ENCODE measurements around the gene DYRK2.

DYRK2 gene

DNA sequence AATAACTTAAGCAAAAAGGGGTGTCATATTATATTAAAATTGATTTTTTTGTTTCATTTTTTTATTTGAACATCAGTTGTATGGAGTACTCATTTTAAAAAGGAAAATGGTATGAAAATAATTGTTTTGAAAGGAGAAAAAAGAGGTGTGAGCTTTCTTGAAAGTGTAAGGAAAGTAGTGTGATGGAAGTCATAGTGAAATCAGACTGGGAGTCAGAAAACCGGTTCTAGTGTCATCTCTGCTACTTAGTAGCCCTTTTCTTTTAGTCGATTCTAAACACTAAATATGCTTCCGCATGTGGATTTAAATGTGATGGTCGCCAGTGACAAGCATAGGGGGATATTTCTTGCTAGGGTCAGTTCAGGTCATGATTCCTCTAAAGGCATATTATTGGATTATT is 1.8 kb upstream of the DYRK2 start:
- DNase-seq: no peak

DNA sequence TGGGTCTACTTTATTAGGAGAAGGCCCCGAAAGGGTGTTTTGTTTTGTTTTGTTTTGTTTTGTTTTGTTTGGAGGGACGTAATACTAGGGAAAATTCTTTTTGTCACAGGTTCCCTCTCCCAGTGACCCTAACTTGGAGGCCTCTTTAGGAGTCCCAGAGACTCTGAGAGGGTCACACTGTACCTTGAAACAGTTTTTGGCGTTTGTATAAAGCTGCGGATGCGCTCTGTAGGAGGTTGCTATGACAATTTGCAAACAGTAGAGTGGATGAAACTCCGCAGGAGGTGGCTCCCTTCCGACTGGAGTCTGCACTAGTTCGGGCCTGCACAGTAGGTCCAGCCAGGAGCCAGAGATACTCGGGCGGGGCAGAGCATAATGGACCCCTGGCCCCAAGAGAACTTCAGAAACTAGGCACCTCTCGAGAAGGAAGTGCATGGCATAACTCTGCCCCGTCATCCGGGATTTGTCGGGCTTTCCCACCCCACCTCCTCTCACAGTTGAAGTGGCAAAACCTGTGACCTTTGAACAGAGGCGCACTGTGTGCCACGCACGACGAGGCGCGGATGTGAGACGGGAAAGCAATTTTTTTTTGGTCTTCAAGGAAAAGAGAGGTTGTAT is 1.3 kb upstream of the DYRK2 start:
- peak in 1 of 4 experiments; percentile 40 for DNase-seq

DNA sequence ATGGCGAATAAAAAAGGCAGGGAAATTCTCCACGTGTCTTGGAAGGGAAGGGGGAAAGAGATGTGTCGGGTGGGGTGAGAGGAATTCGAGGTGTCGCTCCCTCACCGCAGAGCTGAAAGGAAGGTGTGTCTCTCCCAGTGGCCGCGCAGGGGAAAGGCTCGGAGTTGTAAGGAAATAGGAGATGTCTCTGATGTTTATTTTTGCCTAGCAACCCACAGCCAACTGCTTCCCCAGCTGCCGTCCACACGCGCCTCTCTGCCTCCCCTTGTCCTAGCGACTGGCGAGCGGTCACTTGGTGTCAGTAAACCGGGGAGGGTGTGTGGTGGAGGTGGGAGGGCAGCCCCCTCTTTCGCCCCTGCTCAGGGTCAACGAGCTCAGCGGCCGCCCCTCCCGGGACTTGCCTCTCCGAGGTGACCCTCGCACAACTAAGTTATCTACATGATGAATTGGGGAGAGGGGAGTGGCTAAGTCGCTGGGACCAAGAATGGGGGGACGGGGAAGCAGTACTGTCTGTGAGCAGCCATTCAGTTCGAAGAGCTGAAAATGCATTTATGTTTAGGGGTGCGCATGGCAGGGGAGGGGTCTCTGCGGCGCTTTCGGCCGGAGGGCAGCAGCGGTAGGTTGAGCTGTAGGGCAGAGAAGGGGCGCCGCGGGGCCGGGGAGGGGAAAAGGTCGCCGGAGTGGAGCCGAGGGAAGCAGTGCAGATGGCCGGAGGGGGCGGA is 585 bp upstream of the DYRK2 start:
- DNase-seq: peak; percentile 76 to 90 (median 89)

DNA sequence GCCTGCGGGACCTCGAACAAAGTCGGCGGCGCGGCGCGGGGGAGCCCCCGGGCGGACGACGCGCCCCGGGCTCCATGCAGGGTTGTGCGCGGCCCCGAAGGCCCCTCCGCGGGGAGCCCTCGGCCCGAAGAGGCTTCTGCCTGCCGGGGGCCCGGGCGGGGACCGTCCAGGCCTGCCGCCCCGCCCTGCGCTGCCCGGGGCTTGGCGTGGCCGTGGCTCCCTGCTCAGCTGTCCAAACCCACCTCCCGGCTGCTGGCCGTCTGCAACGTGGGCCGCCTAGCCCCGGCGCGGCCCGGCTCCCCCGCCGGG is 670 bp downstream of the DYRK2 start:
- no peak for DNase-seq

DNA sequence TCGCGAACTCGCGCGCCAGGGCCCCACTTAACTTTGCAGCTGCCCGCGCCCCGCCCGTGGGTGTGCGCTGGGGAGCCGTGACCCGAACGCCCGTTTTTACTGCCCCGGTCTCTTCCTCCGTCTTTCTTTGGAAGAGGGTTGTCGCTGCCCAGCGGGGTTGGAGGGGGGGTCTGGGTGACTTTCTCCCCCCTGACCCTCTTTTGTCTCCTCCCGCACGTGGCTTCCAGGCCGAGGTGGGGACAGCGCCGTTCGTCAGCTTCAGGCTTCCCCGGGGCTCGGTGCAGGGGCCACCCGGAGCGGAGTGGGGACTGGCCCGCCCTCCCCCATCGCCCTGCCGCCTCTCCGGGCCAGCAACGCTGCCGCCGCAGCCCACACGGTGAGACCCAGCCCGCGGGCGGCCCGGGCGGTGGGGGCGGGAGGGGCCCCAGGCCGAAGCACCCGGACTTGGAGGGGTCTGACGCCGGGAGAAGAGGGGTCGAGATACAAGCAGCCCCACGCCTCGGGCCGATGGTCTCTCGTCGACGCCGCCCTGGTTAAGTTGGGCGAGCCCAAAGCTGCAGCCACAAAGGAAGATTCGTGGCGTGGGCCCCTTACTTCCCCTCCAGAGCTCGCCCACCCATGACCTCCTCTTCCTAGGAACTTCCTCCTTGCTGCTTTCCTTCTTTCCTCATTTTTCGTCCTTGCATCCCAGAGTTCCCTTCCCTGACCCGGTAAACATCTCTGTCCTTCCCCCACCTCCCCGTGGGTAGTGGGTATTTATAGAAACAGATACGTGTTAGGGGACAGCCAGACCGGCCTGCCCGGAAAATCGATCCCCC is 1.2 kb downstream of the DYRK2 start:
- peak; percentile 66 to 88 (median 85) for DNase-seq

DNA sequence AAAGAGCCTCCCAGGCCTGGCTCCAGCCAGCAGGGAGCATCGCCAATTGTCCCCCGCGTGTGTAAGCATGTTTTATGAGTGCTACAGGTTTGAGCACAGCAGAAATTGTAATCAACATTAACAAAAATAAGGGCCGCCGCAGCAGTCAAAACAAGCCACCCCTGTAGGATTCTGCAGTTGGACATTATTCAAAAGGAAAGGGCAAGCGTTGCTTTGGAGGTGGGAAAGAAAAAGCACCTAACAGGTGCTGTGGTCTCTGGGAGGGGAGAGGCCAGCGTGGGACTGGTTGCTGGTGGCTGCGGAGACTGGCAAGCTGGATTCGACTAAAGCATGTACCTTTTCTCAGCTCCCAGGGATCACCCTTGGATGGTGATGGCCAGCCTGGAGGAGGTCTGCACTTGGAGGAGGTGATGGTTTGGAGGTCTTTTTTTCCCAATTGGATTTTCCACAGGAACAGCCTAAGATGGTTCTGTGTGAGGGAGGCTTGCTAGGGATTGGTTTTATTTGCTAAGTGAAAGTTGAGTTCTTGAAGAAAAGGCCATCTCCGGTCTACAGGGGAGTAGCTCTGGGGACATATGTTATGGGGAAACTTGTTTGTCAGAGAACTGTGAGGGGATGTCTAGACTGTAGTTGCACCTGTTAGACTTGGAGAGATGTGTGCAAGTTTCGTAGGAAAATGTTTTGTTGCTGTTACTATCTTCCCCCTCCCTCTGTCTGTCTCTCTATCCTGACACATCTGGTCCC is 2.0 kb downstream of the DYRK2 start:
- DNase-seq: no peak

DNA sequence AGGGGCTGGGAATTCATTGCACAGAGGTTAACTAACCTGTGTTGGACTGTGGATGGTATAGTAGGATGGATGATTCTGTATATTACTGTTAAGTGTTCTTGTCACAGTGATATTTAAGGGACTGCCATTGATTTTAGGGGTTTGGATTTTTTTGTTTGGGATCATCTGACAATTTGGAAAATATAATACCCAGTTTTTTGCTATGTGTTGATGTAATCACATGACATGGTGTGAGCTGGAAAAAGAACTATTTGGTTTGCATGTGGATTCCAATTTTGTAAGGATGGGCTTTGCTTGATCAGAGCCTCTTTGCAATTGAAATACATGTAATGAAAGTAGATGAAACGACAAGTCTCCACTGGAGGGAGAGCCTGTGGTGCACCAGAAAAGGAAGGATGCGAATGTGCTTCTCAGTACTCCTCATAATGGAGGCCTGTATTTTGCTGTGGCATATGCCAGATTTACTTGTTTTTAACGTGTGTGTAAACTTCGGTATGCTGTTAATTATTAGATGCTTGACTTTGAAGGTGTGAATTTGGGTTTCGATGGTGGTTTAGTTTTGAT is 2.7 kb downstream of the DYRK2 start:
- peak; percentile 42 to 57 (median 43) for DNase-seq

DNA sequence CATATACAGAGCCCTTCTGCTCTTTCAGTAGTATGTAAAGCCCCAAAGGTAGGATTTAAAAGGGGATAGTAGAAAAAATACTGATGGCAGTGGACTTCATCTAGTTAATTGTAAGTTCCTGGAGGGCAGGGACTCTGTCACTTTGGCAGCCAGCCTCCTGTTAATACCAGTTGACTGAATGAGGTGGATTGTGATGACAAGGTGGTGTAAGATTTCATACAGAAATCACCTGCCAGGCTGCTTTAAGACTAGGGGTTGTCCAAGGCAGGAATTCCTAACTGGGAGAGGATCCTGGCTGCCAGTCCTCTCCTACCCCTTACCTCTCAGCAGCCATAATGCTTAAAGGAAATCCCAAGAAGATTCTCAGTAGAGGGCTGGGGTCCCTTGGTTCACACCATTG is 7.3 kb downstream of the DYRK2 start:
- DNase-seq: no peak

DNA sequence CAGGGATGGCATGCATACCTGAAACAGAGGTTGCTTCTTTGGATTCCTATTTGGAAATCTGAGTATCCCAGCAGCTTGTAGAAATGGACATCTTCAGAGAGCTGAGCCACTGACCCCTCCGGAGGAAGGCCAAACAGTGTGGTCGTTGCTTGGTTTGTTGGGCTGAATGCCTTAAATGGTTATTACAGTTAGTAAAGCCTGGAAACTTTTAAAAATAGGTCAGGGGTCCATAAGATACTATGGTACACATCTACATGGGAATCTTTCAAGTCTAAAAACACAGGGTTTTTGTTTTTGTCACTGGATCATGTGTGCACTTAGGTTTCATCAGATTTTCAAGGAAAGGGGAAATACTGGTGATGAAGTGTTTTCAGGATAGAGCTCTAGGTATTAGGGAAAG is 7.7 kb downstream of the DYRK2 start:
- DNase-seq: peak in 2 of 4 experiments; percentile 24 to 38

DNA sequence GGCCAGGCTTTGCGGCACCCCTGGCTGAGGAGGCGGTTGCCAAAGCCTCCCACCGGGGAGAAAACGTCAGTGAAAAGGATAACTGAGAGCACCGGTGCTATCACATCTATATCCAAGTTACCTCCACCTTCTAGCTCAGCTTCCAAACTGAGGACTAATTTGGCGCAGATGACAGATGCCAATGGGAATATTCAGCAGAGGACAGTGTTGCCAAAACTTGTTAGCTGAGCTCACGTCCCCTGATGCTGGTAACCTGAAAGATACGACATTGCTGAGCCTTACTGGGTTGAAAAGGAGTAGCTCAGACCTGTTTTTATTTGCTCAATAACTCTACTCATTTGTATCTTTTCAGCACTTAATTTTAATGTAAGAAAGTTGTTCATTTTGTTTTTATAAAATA is 9.9 kb downstream of the DYRK2 start:
- no peak for DNase-seq

DNA sequence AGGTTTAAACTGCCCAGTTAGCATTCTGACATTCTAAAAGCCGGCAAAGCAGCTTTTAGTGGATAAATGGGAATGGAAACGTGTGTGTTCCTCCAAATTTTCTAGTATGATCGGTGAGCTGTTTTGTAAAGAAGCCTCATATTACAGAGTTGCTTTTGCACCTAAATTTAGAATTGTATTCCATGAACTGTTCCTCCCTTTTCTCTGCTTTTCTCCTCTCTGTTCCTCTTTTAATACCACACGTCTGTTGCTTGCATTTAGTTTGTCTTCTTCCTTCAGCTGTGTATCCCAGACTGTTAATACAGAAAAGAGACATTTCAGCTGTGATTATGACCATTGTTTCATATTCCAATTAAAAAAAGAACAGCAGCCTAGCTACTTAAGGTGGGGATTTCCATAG is 10.7 kb downstream of the DYRK2 start:
- peak in 2 of 4 experiments; percentile 19 to 34 for DNase-seq

DNA sequence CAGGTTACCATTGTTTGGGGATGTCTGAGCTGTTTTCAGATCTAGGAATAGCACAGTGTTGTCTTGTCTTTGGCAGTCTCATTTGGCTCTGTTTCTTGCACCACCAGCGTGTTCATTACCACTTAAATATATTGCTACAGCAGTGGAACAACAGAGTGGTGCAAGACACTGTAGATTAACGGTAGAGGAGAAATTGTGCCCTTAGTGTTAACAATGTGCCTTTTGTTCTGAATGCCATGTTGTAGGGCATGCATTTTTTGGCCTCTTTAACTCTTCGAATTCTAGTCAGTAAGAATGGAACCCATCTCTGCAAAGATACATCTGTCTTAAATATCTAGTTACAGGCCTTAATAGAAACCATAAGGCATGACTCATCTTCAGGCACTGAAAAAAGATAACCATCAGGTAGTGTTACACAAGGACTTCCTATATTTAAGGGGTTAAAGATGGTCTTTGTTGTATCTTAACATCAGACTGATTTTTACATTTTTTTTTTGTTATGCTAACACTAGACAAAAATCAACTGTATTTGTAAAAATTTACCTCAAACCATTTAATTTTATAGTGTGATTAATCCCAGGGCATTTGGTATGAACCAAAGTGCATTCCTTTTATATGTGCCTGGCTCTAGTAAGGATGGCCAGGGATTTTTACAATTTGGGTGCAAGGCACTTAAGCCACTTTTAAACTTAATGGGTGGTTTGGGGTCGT is 12.9 kb downstream of the DYRK2 start:
- DNase-seq: no peak

DNA sequence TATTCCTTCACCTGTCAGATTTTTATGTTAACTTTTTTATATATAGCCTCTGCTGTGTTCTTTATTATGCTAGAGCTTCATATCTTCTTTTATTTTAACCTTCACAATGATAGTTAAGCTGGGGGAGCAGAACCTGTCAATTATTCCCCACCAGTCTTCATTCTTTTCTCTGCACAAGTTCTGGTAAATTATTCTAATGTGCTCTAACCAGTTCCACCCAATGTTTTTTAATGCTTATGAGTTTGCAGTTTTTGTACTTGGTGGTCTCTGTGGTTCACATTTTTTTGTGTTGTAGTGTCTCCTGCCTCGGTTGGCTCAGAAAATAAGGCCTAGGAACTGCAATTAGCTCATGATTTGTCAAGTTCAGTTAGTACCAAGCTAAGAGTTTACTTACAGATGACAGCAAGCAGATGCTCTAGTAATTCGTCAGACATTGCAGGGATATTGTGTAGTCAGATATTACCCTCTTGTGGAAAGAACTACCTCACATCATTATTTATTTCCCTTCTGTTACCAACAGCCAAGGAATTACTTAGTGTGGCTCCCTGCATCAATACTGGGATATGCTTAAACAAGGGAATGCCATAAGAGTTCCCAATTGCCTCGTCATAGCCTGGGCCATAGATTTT is 14.5 kb downstream of the DYRK2 start:
- DNase-seq: no peak

DNA sequence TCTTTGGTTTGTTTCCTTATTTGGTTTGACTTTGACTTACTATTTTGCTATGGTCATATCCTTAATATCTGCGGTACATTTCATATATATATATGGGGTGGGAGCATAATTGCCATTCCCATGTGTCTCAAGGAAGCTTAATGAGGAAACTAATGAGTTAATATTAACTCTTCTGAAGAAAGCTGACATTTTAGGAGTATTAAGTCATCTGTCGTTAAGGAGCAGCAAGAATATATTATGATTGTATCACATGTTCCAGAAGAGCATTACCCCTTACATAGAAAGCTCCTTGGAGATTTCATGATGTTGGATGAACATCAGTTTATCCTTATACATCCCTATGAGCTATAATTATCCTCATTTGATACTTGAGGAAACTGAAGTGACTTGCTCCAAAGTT is 15.6 kb downstream of the DYRK2 start:
- no peak for DNase-seq

DNA sequence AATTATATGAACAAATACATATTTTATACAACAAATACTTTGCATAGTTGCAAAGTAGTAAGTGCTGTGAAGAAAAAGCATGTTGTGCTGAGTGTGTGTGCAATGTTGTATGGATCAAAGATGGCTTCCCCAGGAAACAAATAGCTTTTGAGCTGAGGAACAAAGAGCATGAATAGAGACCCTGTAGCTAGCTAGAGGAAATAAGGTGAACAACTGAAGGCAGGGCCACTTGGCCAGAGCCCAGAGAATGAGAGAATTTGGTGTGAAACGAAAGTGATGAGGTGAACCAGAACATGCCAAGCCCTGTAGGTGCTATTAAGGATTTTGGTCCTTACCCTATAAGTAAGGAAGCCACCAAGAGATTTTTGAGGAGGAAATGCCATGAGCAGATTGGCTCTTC is 17.1 kb downstream of the DYRK2 start:
- no peak for DNase-seq

DNA sequence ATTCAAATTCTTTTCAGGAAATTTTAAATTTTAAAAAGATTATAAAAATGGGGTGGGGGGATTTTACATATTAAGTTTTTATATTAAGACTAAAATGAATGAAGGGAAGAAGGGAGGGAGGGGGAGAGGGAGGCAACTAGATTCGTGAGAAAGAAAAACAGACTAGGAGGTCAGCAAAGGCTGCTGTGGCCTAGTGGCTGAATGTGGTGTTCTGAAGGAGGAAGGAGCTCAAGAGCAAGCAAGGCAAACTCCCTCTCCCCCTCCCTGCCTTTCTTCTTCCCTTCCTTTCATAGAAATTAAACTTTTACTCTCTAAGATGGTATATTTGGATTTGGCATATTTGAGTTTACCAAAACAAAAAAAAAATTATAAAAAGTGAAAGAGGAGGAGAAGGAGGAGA is 18.1 kb downstream of the DYRK2 start:
- DNase-seq: peak in 3 of 4 experiments; percentile 33 to 47 (median 34)

DNA sequence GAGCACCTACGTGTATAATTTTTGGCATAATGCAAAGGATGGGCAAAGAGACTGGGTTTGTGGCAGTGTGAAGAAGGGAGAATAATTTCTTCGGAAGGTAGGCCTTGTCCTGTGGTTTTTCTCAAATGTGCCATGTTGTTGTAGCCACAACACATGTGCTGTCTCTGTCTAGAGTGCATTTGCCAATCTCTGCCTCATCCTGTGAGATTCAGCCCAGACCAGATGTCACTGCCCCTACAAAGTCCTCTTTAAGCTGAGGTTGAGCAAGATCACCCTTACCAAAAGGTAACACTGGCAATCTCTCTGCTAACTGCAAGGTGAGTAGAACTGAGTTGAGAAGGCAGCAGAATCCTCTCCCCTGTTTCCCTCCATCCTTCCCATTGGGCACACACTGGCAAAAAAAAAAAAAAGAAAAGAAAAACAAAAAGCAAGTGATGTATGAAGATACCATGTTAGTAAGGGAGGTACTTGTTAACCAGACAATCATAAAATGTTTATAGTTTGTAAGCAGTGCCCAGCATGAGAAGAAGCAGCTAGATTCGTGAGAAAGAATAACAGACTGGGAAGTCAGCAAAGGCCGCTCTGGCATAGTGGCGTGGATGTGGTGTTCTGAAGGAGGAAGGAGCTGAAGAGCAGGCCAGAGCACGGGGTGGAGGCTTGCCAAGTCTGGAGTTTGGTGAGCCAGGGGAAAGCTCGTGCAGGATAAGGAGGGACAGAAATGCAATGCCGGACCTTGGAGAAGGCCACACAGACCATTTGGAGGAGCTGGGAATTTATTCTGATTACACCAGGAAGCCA is 18.9 kb downstream of the DYRK2 start:
- peak; percentile 67 to 76 (median 72) for DNase-seq

DNA sequence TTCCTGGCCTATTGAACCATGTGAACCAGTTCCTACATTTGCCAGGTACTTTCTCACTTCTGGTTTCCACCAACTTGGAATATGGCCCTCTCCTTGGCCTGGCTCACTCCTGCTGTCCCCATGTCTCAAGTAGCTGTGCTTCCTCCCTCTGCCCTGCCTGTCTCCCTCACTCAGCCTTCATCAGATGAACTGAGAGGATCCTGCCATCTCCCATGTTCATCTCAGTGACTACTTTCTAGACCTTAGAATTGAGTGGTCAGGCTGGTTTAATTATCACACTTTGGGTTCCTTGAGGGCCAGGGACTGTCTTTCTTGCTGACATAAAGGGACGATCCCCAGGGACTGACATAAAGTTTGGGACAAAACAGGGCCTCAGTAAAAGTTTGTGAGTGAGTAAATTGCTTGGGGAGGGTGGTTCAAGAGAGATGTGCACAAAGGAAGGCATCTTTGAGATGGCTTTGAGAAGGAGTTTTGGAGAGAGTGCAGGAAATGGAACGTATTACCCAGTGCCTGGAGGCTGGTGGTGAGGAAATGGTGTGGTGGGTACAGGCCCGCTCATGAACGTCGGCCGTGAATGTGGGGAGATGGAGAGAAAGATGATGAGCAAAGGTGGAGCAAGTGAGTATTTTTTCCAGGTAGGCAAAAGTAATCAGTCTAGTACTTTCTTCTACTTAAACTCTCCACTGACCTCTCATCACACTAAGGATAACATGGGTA is 20.8 kb downstream of the DYRK2 start:
- DNase-seq: no peak

DNA sequence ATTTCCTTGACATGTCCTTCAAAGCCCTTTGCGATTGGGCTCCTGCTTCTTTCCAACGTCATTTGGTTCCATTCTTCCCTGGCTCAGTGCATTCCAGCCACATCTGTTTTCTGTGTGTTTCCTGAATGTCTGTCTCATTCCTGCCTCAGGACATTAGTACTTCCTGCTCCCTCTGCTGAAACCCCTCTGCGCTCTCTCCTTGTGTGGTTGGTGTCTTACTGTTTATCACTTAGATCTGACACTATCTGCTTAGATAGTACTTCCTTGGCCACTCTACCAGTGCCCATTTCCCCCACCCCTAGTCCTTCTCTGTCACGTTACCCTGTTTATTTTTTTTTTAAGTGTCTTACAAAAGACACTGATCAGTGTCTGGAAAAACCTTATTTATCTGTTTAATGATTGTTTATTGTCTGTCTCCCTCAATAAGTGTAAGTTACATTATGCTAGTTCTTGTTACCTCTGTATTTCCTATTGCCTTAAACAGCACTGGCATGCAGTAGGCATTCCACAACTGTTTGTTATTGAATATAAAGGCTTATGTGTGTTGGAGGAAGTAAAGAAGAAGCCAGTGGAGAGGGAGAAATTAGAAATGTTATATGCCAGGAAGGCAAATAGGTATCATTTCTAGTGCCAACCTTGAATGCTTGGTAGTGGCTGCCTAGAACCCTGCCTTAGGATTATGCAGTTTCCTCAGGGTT is 21.5 kb downstream of the DYRK2 start:
- DNase-seq: no peak

All from suppressor macrophage (primary cell).